Fibroblast of pulmonary artery (primary cell): Measurements from ENCODE around the gene AOC2.
"Not testable (repeated sequence)": the region's sequence is repeated elsewhere in the genome, so short reads cannot be mapped to it uniquely, and the experiment has no call there.

Experiments used
- DNase-seq: peaks from one replicate; pipeline ENCODE4 v3.0.0-alpha.2; 2010; ENCODE audit warnings: low read depth
- H3K4me3 ChIP-seq: replicated peaks from 2 replicates; pipeline ENCODE4 v1.5.1; 2011; ENCODE audit warnings: low read depth, mild to moderate bottlenecking, control low read depth, low read length, moderate library complexity
- TF ChIP-seq, protein P1 (sequence below): IDR thresholded peaks from 2 replicates; pipeline ENCODE4 v1.5.1; 2011; ENCODE audit warnings: mild to moderate bottlenecking, control low read depth, low read length, inconsistent platforms; ENCODE audit errors: missing control alignments

The AOC2 gene

DNA sequence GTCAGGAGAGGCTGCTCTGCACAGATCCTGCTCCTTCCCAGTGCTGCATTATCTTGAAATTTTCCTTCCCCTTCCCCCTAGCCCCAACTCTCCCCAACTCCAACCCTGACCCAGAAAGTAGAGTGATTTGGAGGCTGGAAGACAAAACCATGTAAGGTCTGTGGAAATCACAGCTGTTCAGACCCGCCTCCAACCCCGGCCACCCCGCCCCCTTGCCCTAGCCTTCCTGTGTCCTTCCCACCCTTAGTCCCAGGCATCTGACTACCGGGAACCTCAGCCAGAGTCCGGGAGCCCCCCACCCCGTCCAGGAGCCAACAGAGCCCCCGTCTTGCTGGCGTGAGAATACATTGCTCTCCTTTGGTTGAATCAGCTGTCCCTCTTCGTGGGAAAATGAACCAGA lies 6.6 kb downstream of the AOC2 start, which contains the start of gene AOC3:
Gene AOC3 (plus strand): TSS at position 246 of the 400 bp plus-strand sequence. CDS start 145 bp downstream, at position 391.
- TF ChIP-seq, protein P1, sequence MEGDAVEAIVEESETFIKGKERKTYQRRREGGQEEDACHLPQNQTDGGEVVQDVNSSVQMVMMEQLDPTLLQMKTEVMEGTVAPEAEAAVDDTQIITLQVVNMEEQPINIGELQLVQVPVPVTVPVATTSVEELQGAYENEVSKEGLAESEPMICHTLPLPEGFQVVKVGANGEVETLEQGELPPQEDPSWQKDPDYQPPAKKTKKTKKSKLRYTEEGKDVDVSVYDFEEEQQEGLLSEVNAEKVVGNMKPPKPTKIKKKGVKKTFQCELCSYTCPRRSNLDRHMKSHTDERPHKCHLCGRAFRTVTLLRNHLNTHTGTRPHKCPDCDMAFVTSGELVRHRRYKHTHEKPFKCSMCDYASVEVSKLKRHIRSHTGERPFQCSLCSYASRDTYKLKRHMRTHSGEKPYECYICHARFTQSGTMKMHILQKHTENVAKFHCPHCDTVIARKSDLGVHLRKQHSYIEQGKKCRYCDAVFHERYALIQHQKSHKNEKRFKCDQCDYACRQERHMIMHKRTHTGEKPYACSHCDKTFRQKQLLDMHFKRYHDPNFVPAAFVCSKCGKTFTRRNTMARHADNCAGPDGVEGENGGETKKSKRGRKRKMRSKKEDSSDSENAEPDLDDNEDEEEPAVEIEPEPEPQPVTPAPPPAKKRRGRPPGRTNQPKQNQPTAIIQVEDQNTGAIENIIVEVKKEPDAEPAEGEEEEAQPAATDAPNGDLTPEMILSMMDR = no peak
- DNase-seq = no peak
- H3K4me3 ChIP-seq = no peak within 1 kb of the TSS

DNA sequence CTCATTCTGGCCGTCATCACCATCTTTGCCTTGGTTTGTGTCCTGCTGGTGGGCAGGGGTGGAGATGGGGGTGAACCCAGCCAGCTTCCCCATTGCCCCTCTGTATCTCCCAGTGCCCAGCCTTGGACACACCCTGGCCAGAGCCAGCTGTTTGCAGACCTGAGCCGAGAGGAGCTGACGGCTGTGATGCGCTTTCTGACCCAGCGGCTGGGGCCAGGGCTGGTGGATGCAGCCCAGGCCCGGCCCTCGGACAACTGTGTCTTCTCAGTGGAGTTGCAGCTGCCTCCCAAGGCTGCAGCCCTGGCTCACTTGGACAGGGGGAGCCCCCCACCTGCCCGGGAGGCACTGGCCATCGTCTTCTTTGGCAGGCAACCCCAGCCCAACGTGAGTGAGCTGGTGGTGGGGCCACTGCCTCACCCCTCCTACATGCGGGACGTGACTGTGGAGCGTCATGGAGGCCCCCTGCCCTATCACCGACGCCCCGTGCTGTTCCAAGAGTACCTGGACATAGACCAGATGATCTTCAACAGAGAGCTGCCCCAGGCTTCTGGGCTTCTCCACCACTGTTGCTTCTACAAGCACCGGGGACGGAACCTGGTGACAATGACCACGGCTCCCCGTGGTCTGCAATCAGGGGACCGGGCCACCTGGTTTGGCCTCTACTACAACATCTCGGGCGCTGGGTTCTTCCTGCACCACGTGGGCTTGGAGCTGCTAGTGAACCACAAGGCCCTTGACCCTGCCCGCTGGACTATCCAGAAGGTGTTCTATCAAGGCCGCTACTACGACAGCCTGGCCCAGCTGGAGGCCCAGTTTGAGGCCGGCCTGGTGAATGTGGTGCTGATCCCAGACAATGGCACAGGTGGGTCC lies 7.2 kb downstream of the AOC2 start:
- not testable (repeated sequence) for DNase-seq, H3K4me3 ChIP-seq

DNA sequence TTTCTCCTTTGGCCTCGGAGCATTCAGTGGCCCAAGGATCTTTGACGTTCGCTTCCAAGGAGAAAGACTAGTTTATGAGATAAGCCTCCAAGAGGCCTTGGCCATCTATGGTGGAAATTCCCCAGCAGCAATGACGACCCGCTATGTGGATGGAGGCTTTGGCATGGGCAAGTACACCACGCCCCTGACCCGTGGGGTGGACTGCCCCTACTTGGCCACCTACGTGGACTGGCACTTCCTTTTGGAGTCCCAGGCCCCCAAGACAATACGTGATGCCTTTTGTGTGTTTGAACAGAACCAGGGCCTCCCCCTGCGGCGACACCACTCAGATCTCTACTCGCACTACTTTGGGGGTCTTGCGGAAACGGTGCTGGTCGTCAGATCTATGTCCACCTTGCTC lies 8.0 kb downstream of the AOC2 start:
- TF ChIP-seq, protein P1 = no peak
- no peak overlapping the region for H3K4me3 ChIP-seq
- DNase-seq = no peak

DNA sequence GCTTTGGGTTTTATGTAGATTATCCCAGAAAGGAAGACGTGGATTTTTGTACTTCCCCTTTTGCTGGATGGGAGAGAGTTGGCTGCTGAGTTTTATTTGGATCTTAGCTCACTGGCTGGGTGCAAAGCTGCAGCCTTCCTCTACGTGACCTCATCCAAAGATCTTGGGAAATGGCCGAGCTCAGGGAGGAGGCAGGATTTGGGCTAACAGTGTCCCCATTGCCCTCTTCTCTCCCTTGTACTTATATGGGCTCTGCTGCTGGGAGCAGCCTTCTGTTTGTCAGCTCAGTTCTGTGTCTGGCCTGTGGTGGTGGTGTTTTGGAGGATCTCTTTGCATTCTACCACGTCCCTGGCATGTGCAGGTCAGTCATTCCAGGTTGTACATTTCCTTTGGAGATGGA lies 8.6 kb downstream of the AOC2 start:
- DNase-seq = no peak
- TF ChIP-seq, protein P1 = no peak
- H3K4me3 ChIP-seq = no peak overlapping the region

DNA sequence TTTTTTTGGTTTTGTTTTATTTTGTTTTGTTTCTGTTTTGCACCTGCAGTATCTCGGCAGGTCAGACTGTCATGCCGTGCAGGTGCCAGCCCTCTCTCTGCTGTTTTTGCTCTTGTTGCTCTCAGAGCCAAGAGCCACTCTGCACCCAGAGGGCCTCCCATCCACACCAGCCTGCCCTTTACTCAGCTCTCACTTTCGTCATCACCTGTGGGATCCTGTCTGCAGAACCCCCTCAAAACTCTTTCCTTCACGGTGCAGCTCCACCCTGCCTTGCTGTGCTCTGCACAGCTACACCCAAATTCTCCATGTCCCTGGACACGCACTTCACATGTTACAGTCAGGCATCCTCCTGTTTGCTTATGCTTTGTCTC lies 9.2 kb downstream of the AOC2 start:
- no peak for DNase-seq
- TF ChIP-seq, protein P1 = no peak
- no peak overlapping the region for H3K4me3 ChIP-seq

DNA sequence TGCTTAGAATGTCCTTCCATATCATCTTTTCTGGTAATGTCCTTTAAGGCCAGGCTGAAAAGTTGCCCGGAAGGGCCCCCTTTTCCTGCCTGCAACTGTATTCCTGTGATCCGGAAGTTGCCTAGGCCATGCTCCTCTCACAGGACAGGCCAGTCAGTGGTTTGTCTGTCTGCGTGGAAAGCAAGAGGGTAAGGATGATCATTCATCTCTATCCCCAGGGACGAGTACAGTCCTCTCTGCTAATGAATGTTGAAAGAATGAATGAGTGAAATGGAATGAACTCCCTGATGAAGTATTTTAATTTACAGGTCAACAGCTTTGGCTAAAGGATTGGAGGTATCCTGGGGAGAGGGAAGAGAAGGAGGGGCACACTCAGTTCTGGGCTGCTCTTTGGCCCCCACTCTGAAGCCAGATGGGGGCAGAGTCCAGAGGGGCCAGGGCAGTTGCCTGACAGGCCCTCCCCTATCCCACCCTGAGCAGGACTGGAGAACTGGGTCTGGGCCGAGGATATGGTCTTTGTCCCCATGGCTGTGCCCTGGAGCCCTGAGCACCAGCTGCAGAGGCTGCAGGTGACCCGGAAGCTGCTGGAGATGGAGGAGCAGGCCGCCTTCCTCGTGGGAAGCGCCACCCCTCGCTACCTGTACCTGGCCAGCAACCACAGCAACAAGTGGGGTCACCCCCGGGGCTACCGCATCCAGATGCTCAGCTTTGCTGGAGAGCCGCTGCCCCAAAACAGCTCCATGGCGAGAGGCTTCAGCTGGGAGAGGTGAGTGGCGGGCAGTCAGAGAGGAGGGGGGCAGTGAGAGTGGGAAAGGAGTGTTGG lies 9.8 kb downstream of the AOC2 start:
- no peak for DNase-seq
- TF ChIP-seq, protein P1 = no peak
- no peak overlapping the region for H3K4me3 ChIP-seq

DNA sequence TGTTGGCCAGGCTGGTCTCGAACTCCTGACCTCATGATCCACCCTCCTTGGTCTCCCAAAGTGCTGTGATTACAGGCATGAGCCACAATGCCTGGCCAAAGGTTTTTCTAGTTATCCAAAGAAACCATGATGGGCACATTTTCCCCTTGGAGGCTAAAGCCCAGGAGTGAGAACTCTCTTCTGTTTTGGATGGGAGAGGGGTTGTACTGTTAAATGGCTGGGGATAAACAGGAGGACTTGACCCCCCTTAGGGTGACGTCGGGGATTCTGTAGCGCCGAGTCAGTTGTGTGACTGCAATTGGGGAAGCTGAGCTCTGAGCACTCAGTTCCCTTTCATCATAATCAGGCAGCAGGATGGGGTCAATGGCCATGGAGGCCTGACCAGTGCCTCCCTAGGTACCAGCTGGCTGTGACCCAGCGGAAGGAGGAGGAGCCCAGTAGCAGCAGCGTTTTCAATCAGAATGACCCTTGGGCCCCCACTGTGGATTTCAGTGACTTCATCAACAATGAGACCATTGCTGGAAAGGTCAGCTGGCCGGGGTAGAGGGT lies 10.7 kb downstream of the AOC2 start:
- H3K4me3 ChIP-seq = no peak overlapping the region
- no peak for DNase-seq
- TF ChIP-seq, protein P1 = no peak

DNA sequence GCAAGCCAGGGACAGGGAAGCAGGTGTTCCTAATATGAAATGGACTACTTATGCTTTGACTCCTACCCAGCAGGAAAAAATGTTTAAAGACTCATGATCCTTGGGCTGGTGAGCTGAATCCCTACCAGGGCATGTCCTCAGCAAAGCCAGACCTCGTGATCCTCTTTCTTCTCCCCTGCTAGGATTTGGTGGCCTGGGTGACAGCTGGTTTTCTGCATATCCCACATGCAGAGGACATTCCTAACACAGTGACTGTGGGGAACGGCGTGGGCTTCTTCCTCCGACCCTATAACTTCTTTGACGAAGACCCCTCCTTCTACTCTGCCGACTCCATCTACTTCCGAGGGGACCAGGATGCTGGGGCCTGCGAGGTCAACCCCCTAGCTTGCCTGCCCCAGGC lies 11.7 kb downstream of the AOC2 start:
- not testable (repeated sequence) for DNase-seq, H3K4me3 ChIP-seq

DNA sequence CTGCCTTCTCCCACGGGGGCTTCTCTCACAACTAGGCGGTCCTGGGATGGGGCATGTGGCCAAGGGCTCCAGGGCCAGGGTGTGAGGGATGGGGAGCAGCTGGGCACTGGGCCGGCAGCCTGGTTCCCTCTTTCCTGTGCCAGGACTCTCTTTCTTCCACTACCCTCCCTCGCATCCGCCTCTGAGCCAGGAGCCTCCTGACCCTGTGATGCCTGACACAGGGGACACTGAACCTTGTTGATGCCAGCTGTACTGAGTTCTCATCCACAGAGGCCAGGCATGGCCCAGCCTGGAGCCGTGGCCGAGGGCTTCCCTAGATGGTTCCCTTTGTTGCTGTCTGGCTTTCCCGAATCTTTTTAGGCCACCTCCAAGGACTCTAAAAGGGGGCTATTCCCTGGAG lies 12.1 kb downstream of the AOC2 start:
- not testable (repeated sequence) for H3K4me3 ChIP-seq, DNase-seq
